ENCODE data around the gene IFNAR1.
"Not testable (repeated sequence)": the region's sequence is repeated elsewhere in the genome, so short reads cannot be mapped to it uniquely, and the experiment has no call there.

DNA sequence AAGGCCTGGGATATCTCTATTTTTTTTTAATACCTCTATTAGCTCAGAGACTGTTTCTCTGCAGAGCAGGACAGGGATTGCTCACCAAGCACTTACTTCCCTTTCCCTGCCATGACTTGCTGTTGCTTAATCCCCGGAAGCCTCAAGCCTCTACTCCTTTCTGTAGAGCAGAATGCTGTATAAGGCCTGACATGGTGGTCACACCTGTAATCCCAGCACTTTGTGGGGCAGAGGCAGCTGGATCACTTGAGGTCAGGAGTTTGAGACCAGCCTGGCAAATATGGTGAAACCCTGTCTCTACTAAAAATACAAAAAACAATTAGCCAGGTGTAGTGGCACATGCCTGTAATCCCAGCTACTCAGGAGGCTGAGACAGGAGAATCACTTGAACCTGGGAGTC is 55.2 kb downstream of the IFNAR1 start:
- TF ChIP-seq POLR2AphosphoS5, SPI1, POLR2A, TAF1 (IDR thresholded peaks at IDR 0.05; ENCODE audit: low read depth, low read length): not testable (repeated sequence)
